ENCODE results near the gene CCDC88C. TPM values are rescaled to one million over a fixed set of nuclear protein-coding genes. Genes with fewer than 3 reads are reported as not detected.

Gene CCDC88C
- total RNA-seq, 2 experiments from 2014 or later, result 137 to 253 TPM

- peak overlapping the region; percentile 98 for H3K4me2 ChIP-seq (ENCODE audit: low read length)
- H2AFZ ChIP-seq (ENCODE audit: low read length), result no peak overlapping the region
Measured at GRCh38 chr14:91399868-91400640, 17.6 kb downstream of the CCDC88C start.

DNA sequence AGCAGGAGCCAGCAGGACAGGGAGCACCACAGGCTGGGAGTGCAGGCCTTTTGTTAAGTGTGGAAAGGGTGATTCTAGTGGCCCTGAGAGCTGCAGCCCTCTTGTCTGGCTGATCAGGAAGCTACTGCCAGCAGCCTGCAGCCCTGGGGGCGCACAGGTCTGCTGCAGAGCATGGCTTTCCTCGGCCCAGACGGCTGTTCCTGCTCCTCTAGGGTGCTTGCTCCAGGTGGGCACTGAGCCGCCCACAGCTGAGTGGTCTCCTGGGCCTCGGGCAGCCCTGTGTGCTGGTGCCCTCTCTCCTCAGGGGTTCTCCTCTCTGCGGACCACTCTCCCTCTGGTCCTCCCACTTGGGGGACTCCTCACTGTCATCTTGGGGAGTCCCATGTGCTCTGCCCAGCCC is 18.9 kb downstream of the CCDC88C start:
- intact Hi-C loops (cut with micrococcal nuclease; ENCODE audit: unreplicated experiment), result no loop called here

More at GRCh38 chr14:91399868-91400640, 17.6 kb downstream of the CCDC88C start:
- intact Hi-C loops (cut with micrococcal nuclease; ENCODE audit: unreplicated experiment), result no loop called here
- peak; percentile 27; the same call in 1 of the 2 replicates for TF ChIP-seq CTCF (conservative IDR thresholded peaks at IDR 0.05; ENCODE audit: low read length)
- no peak for TF ChIP-seq EZH2phosphoT487 (IDR thresholded peaks at IDR 0.05; ENCODE audit: borderline replicate concordance, low read depth, low read length)
- POLR2A ChIA-PET, result interaction anchor here (0.7 to 8.3 kb wide), 12 partner anchors 9 to 914 kb away, joined by 3 to 106 read pairs (median 4); partner anchors contain the start of gene CCDC88C
- no peaks in the 10 kb centered on the region for H3K9me2 ChIP-seq (ENCODE audit: insufficient read depth, low read length)
- no TSS peak for BruUV-seq (replicated peaks)
- peak; percentile 58 for DNase-seq (ENCODE audit: low spot score)
- H3K79me2 ChIP-seq (ENCODE audit: insufficient read depth, low read depth, low read length), result peaks cover 100% of the 10 kb centered on the region
- CTCF ChIA-PET (ENCODE audit: unreplicated experiment), result interaction anchor here (0.6 to 1.2 kb wide), 5 partner anchors 23 to 50 kb away, joined by 3 to 6 read pairs (median 4); no protein-coding TSS in a partner anchor
- peaks cover 94% of the 10 kb centered on the region for H3K4me1 ChIP-seq (ENCODE audit: insufficient read depth, low read length, poor library complexity, severe bottlenecking)
- peak overlapping the region; percentile 89 for H3K27ac ChIP-seq (ENCODE audit: low read depth, low read length, poor library complexity, severe bottlenecking)
- H3K9me3 ChIP-seq (ENCODE audit: low read length), result peaks cover 5% of the 10 kb centered on the region; the same call in 1 of the 2 replicates
- H3K4me3 ChIP-seq (ENCODE audit: low read depth, low read length, poor library complexity, severe bottlenecking), result peak overlapping the region; percentile 73
- peaks cover 26% of the 10 kb centered on the region; the same call in 1 of the 2 replicates for H4K20me1 ChIP-seq (ENCODE audit: insufficient read depth, low read length)
- peaks cover 67% of the 10 kb centered on the region for H3K36me3 ChIP-seq (ENCODE audit: insufficient read depth, low read length)

More for the DNA sequence above, 18.9 kb downstream of the CCDC88C start:
- TF ChIP-seq CTCF (conservative IDR thresholded peaks at IDR 0.05; ENCODE audit: low read length) (peak; percentile 34; the same call in 1 of the 2 replicates), EZH2phosphoT487 (IDR thresholded peaks at IDR 0.05; ENCODE audit: borderline replicate concordance, low read depth, low read length) (no peak)
- ChIA-PET POLR2A (interaction anchor here (0.9 to 8.3 kb wide), 13 partner anchors 7 to 110 kb away, joined by 3 to 106 read pairs (median 5); no protein-coding TSS in a partner anchor), CTCF (ENCODE audit: unreplicated experiment) (interaction anchor here (0.8 to 1.9 kb wide), 5 partner anchors 15 to 155 kb away, joined by 3 to 9 read pairs (median 6); no protein-coding TSS in a partner anchor)
- Histone ChIP-seq H4K20me1 (ENCODE audit: insufficient read depth, low read length) (peaks cover 35% of the 10 kb centered on the region), H3K4me3 (ENCODE audit: low read depth, low read length, poor library complexity, severe bottlenecking) (peak overlapping the region; percentile 73), H3K4me2 (ENCODE audit: low read length) (peak overlapping the region; percentile 98), H3K36me3 (ENCODE audit: insufficient read depth, low read length) (peaks cover 68% of the 10 kb centered on the region), H3K79me2 (ENCODE audit: insufficient read depth, low read depth, low read length) (peaks cover 100% of the 10 kb centered on the region), H3K27ac (ENCODE audit: low read depth, low read length, poor library complexity, severe bottlenecking) (peak overlapping the region; percentile 89), H3K4me1 (ENCODE audit: insufficient read depth, low read length, poor library complexity, severe bottlenecking) (peaks cover 94% of the 10 kb centered on the region), H3K9me2 (ENCODE audit: insufficient read depth, low read length) (no peaks in the 10 kb centered on the region), H2AFZ (ENCODE audit: low read length) (no peak overlapping the region), H3K9me3 (ENCODE audit: low read length) (peaks cover 5% of the 10 kb centered on the region; the same call in 1 of the 2 replicates)
- no TSS peak for BruUV-seq (replicated peaks)
- DNase-seq (ENCODE audit: low spot score), result peak; percentile 69

Measured in OCI-LY7 (cell line).